GM12878 (cell line): ENCODE measurements around the gene RECQL5.

Source experiments
- CREB1 ChIP-seq: IDR thresholded peaks from 2 replicates; pipeline ENCODE4 v1.6.1; 2012; ENCODE audit warnings: low read depth, mild to moderate bottlenecking, inconsistent platforms
- NFXL1 ChIP-seq: fragments of 450-650 bp; IDR thresholded peaks from 2 replicates; pipeline ENCODE4 v1.6.1; 2017; ENCODE audit warnings: antibody characterized with exemption, mild to moderate bottlenecking, borderline replicate concordance
- POLR2A ChIP-seq: IDR thresholded peaks from 2 replicates; pipeline ENCODE4 v1.6.1; 2011; ENCODE audit warnings: low read depth, mild to moderate bottlenecking, low read length
- POLR2AphosphoS5 ChIP-seq: IDR thresholded peaks from 2 replicates; pipeline ENCODE4 v1.6.1; 2011; ENCODE audit warnings: mild to moderate bottlenecking, low read length, inconsistent platforms
- SP1 ChIP-seq: IDR thresholded peaks from one replicate; pipeline ENCODE4 v1.6.1; 2011; ENCODE audit warnings: low read depth, low read length
- SREBF2 ChIP-seq: IDR thresholded peaks from 2 replicates; pipeline ENCODE4 v1.6.1; 2012; ENCODE audit warnings: mild to moderate bottlenecking, low read length
- SRF ChIP-seq, 2 experiments: IDR thresholded peaks; 2 replicates each; pipeline ENCODE4 v1.6.1; 2011; ENCODE audit warnings: low read depth in 2 of 2, low read length in 2 of 2, mild to moderate bottlenecking in 1 of 2, moderate library complexity in 1 of 2
- TCF3 ChIP-seq: IDR thresholded peaks from 2 replicates; pipeline ENCODE4 v1.6.1; 2012; ENCODE audit warnings: low read depth, mild to moderate bottlenecking, low read length, borderline replicate concordance; ENCODE audit not compliant: insufficient read depth
- YY1 ChIP-seq: IDR thresholded peaks from 2 replicates; pipeline ENCODE4 v1.6.1; 2011; ENCODE audit warnings: low read depth, mild to moderate bottlenecking, low read length
- TF ChIP-seq, protein P1 (sequence below): IDR thresholded peaks from 2 replicates; pipeline ENCODE4 v1.6.1; 2011; ENCODE audit warnings: borderline replicate concordance, low read depth, mild to moderate bottlenecking, moderate library complexity, mixed read lengths, low read length; ENCODE audit not compliant: insufficient read depth; ENCODE audit errors: extremely low read length
- TF ChIP-seq, protein P2 (sequence below), 3 experiments: IDR thresholded peaks in 2 of 3; conservative IDR thresholded peaks in 1 of 3; 2 replicates each; pipeline ENCODE4 v1.5.1; 2011; ENCODE audit warnings: low read depth in 3 of 3, low read length in 3 of 3, mild to moderate bottlenecking in 3 of 3, control low read depth in 2 of 3, moderate library complexity in 2 of 3, inconsistent platforms in 1 of 3, mixed read lengths in 1 of 3; ENCODE audit not compliant: control insufficient read depth in 2 of 3, insufficient read depth in 1 of 3; ENCODE audit errors: extremely low read depth in 1 of 3
- TF ChIP-seq, protein P3 (sequence below): fragments of 450-650 bp; IDR thresholded peaks from 2 replicates; pipeline ENCODE4 v1.6.1; 2016; ENCODE audit warnings: mild to moderate bottlenecking

DNA sequence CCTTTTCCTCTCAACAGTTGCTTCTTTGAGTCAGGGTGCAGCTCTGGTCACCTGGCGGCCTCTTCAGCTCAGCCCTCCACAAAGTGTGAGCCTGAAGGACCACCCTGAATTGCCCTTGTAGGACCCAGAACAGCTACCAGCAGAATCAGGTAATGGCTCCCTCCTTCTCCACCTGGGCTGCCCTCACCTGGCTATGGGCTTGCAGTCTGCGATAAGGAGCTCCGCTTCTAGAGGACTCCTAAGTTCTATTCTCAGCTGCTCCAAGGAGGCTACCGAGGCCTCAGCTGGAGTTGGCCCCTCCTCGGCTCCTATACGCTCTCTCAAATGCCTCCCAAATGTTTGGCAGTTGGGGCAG is 20.3 kb downstream of the RECQL5 start:
- TF ChIP-seq, protein P1, sequence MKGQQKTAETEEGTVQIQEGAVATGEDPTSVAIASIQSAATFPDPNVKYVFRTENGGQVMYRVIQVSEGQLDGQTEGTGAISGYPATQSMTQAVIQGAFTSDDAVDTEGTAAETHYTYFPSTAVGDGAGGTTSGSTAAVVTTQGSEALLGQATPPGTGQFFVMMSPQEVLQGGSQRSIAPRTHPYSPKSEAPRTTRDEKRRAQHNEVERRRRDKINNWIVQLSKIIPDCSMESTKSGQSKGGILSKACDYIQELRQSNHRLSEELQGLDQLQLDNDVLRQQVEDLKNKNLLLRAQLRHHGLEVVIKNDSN = no peak
- no peak for TF ChIP-seq TCF3
- TF ChIP-seq NFXL1 = no peak
- TF ChIP-seq CREB1 = no peak
- TF ChIP-seq SP1 = no peak
- TF ChIP-seq, protein P2, sequence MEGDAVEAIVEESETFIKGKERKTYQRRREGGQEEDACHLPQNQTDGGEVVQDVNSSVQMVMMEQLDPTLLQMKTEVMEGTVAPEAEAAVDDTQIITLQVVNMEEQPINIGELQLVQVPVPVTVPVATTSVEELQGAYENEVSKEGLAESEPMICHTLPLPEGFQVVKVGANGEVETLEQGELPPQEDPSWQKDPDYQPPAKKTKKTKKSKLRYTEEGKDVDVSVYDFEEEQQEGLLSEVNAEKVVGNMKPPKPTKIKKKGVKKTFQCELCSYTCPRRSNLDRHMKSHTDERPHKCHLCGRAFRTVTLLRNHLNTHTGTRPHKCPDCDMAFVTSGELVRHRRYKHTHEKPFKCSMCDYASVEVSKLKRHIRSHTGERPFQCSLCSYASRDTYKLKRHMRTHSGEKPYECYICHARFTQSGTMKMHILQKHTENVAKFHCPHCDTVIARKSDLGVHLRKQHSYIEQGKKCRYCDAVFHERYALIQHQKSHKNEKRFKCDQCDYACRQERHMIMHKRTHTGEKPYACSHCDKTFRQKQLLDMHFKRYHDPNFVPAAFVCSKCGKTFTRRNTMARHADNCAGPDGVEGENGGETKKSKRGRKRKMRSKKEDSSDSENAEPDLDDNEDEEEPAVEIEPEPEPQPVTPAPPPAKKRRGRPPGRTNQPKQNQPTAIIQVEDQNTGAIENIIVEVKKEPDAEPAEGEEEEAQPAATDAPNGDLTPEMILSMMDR (IDR thresholded peaks at IDR 0.05 in 2 of 3, conservative IDR thresholded peaks at IDR 0.05 in 1 of 3; ENCODE audit: control insufficient read depth in 2 of 3, extremely low read depth in 1 of 3, insufficient read depth in 1 of 3, low read depth in 3 of 3, low read length in 3 of 3) = no peak
- no peak for TF ChIP-seq SRF (IDR thresholded peaks at IDR 0.05; ENCODE audit: low read depth in 2 of 2, low read length in 2 of 2)
- TF ChIP-seq SREBF2 = no peak
- no peak for TF ChIP-seq YY1
- TF ChIP-seq POLR2A = no peak
- TF ChIP-seq, protein P3, sequence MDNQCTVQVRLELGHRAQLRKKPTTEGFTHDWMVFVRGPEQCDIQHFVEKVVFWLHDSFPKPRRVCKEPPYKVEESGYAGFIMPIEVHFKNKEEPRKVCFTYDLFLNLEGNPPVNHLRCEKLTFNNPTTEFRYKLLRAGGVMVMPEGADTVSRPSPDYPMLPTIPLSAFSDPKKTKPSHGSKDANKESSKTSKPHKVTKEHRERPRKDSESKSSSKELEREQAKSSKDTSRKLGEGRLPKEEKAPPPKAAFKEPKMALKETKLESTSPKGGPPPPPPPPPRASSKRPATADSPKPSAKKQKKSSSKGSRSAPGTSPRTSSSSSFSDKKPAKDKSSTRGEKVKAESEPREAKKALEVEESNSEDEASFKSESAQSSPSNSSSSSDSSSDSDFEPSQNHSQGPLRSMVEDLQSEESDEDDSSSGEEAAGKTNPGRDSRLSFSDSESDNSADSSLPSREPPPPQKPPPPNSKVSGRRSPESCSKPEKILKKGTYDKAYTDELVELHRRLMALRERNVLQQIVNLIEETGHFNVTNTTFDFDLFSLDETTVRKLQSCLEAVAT = peak; percentile 5; the same call in 1 of the 2 replicates
- TF ChIP-seq POLR2AphosphoS5 = no peak
